MCF 10A (cell line): ENCODE data around the gene OBP2A. TPM values are rescaled to one million over a fixed set of nuclear protein-coding genes. Genes with fewer than 3 reads are reported as not detected.

Experiments used
- BruUV-seq: library from RNA; stranded (reverse); fragments of 400-500 nt; replicated peaks from 2 replicates; lab custom pipeline; 2021; lab: Mats Ljungman, UMichigan
- CTCF ChIA-PET: fragments of 300-600 bp; sonication (Branson Sonifier 250); formaldehyde crosslinking; extraction: SDS; loops from one replicate; lab custom pipeline; 2021; ENCODE audit warnings: antibody characterized with exemption, inconsistent platforms; lab: Yijun Ruan, JAX
- POLR2A ChIA-PET: fragments of 300-600, 350-650 bp; sonication (Branson Sonifier 250); formaldehyde crosslinking; extraction: SDS; loops from one replicate; lab custom pipeline; 2020; ENCODE audit warnings: antibody characterized with exemption, inconsistent platforms; lab: Yijun Ruan, JAX
- DNase-seq: peaks from one replicate; pipeline ENCODE4 v3.0.0-alpha.2; 2018; ENCODE audit not compliant: unreplicated experiment
- H3K27ac Mint-ChIP-seq: one replicate; pipeline ENCODE4 v1.8.0; 2022; ENCODE audit warnings: mild to moderate bottlenecking, low read depth, mixed read lengths; ENCODE audit not compliant: unreplicated experiment
- H3K27me3 Mint-ChIP-seq: one replicate; pipeline ENCODE4 v1.8.0; 2022; ENCODE audit warnings: mixed read lengths; ENCODE audit not compliant: insufficient read depth, unreplicated experiment
- H3K36me3 Mint-ChIP-seq: one replicate; pipeline ENCODE4 v1.8.0; 2022; ENCODE audit warnings: mild to moderate bottlenecking, moderate library complexity, mixed read lengths; ENCODE audit not compliant: insufficient read depth, unreplicated experiment
- H3K4me1 Mint-ChIP-seq: one replicate; pipeline ENCODE4 v1.8.0; 2022; ENCODE audit warnings: mixed read lengths; ENCODE audit not compliant: insufficient read depth, unreplicated experiment
- H3K4me3 Mint-ChIP-seq: one replicate; pipeline ENCODE4 v1.8.0; 2022; ENCODE audit warnings: mild to moderate bottlenecking, moderate library complexity, mixed read lengths; ENCODE audit not compliant: unreplicated experiment
- H3K9me3 Mint-ChIP-seq: one replicate; pipeline ENCODE4 v1.8.0; 2022; ENCODE audit warnings: mixed read lengths; ENCODE audit not compliant: unreplicated experiment
- CTCF ChIP-seq: fragments of 200-600 bp; IDR thresholded peaks from one replicate; pipeline ENCODE4 v1.8.0; 2022; ENCODE audit warnings: antibody characterized with exemption, mild to moderate bottlenecking; ENCODE audit not compliant: unreplicated experiment
- intact Hi-C: fragments of 100-400 bp; cut with micrococcal nuclease; formaldehyde crosslinking; loops from 2 replicates; pipeline ENCODE4 v1.14.1; 2022
- total RNA-seq: library from RNA; stranded (reverse); gene quantifications from 2 replicates; pipeline ENCODE4 v1.2.3, GENCODE V29; 2022

Gene OBP2A
- total RNA-seq, 1 experiment from 2014 or later, result not detected

GRCh38 chr9:135591506-135592330 is 45.8 kb downstream of the OBP2A start:
- H3K27ac Mint-ChIP-seq, result no peak overlapping the region
- intact Hi-C loops, result no loop called here
- ChIA-PET CTCF (no interaction called here), POLR2A (no interaction called here)
- DNase-seq, result no peak
- TF ChIP-seq CTCF, result no peak
- H3K27me3 Mint-ChIP-seq, result peaks cover 60% of the 10 kb centered on the region
- H3K9me3 Mint-ChIP-seq, result no peaks in the 10 kb centered on the region
- H3K4me3 Mint-ChIP-seq, result no peak overlapping the region
- H3K4me1 Mint-ChIP-seq, result no peaks in the 10 kb centered on the region
- BruUV-seq, result no TSS peak
- H3K36me3 Mint-ChIP-seq, result no peaks in the 10 kb centered on the region

GRCh38 chr9:135592331-135592590 is 46.3 kb downstream of the OBP2A start:
- TF ChIP-seq CTCF, result no peak
- POLR2A ChIA-PET, result no interaction called here
- CTCF ChIA-PET, result no interaction called here
- peaks cover 65% of the 10 kb centered on the region for H3K27me3 Mint-ChIP-seq
- H3K4me3 Mint-ChIP-seq, result no peak overlapping the region
- no peak overlapping the region for H3K27ac Mint-ChIP-seq
- H3K4me1 Mint-ChIP-seq, result no peaks in the 10 kb centered on the region
- intact Hi-C loops, result no loop called here
- H3K9me3 Mint-ChIP-seq, result no peaks in the 10 kb centered on the region
- no peak for DNase-seq
- BruUV-seq, result no TSS peak
- no peaks in the 10 kb centered on the region for H3K36me3 Mint-ChIP-seq

- CTCF ChIA-PET, result interaction anchor here (1.3 kb wide), 1 partner anchor 11 kb away, joined by 5 read pairs; no protein-coding TSS in a partner anchor
- no peak overlapping the region for H3K27ac Mint-ChIP-seq
- no TSS peak for BruUV-seq
- DNase-seq, result no peak
- no peak for TF ChIP-seq CTCF
- POLR2A ChIA-PET, result no interaction called here
- H3K4me1 Mint-ChIP-seq, result no peaks in the 10 kb centered on the region
- intact Hi-C loops, result no loop called here
- H3K27me3 Mint-ChIP-seq, result peaks cover 69% of the 10 kb centered on the region
- no peaks in the 10 kb centered on the region for H3K36me3 Mint-ChIP-seq
- no peak overlapping the region for H3K4me3 Mint-ChIP-seq
- H3K9me3 Mint-ChIP-seq, result no peaks in the 10 kb centered on the region
Observed at GRCh38 chr9:135592625-135593024, 46.7 kb downstream of the OBP2A start.

GRCh38 chr9:135596211-135596610 is 50.3 kb downstream of the OBP2A start:
- BruUV-seq, result no TSS peak
- intact Hi-C loops, result no loop called here
- no peak overlapping the region for H3K4me3 Mint-ChIP-seq
- no peaks in the 10 kb centered on the region for H3K36me3 Mint-ChIP-seq
- peaks cover 88% of the 10 kb centered on the region for H3K27me3 Mint-ChIP-seq
- ChIA-PET CTCF (interaction anchor here (0.6 to 1.4 kb wide), 3 partner anchors 7 to 545 kb away, joined by 3 to 4 read pairs (median 3); no protein-coding TSS in a partner anchor), POLR2A (interaction anchor here (0.6 to 1.0 kb wide), 2 partner anchors 215 to 330 kb away, joined by 3 to 4 read pairs; no protein-coding TSS in a partner anchor)
- TF ChIP-seq CTCF, result no peak
- no peak for DNase-seq
- no peaks in the 10 kb centered on the region for H3K4me1 Mint-ChIP-seq
- H3K9me3 Mint-ChIP-seq, result no peaks in the 10 kb centered on the region
- H3K27ac Mint-ChIP-seq, result no peak overlapping the region

Other genes with a start within 250 kb of the OBP2A start
- 19.1 and 21.7 TPM in 2 replicates for gene PPP1R26, start 66.3 kb upstream of the OBP2A start, total RNA-seq
- gene MRPS2, start 45.4 kb upstream of the OBP2A start, total RNA-seq, result 35.4 and 45.8 TPM in 2 replicates
- not detected in 2 replicates for gene LCN1, start 24.7 kb upstream of the OBP2A start, total RNA-seq
- gene PAEP, start 15.6 kb downstream of the OBP2A start, total RNA-seq, result not detected in 2 replicates
- gene GLT6D1, start 93.4 kb downstream of the OBP2A start, total RNA-seq, result not detected in 2 replicates
- gene LCN9, start 117.2 kb downstream of the OBP2A start, total RNA-seq, result not detected in 2 replicates
- gene SOHLH1, start 153.4 kb downstream of the OBP2A start, total RNA-seq, result not detected in 2 replicates
- not detected in 2 replicates for gene KCNT1, start 156.1 kb downstream of the OBP2A start, total RNA-seq